GM06990 (cell line): Measurements from ENCODE around the gene BEX4.
A peak's percentile ranks its signal among the peaks of the same experiment; 100 is the strongest.

Source experiments
- DNase-seq: peaks from one replicate; pipeline ENCODE4 v3.0.0-alpha.2; 2011; ENCODE audit not compliant: insufficient read length; ENCODE audit errors: extremely low read depth
- H3K27me3 ChIP-seq: replicated peaks from 2 replicates; pipeline ENCODE4 v1.6.0; 2011; ENCODE audit warnings: low read length; ENCODE audit not compliant: control insufficient read depth, insufficient read depth
- H3K36me3 ChIP-seq: 2 replicates; pipeline ENCODE4 v1.5.1; 2011; ENCODE audit warnings: low read length; ENCODE audit not compliant: control insufficient read depth, insufficient read depth
- H3K4me3 ChIP-seq: replicated peaks from 2 replicates; pipeline ENCODE4 v1.5.1; 2011; ENCODE audit warnings: low read depth, mild to moderate bottlenecking, control low read depth, low read length
- CTCF ChIP-seq: IDR thresholded peaks from 2 replicates; pipeline ENCODE4 v1.5.1; 2011; ENCODE audit warnings: low read length, control low read depth, mild to moderate bottlenecking, inconsistent platforms; ENCODE audit not compliant: insufficient read depth, poor library complexity, severe bottlenecking

BEX4 gene

GRCh38 chrX:103250977-103251376, 36.1 kb downstream of the BEX4 start:
- no peaks in the 10 kb centered on the region for H3K27me3 ChIP-seq
- H3K4me3 ChIP-seq: no peak overlapping the region
- DNase-seq: no peak
- no peaks in the 10 kb centered on the region for H3K36me3 ChIP-seq
- TF ChIP-seq CTCF: no peak

- no peaks in the 10 kb centered on the region for H3K27me3 ChIP-seq
- no peak for DNase-seq
- H3K4me3 ChIP-seq: peak overlapping the region; percentile 72; the same call in 1 of the 2 replicates
- TF ChIP-seq CTCF: no peak
- H3K36me3 ChIP-seq: no peaks in the 10 kb centered on the region
Measured at GRCh38 chrX:103253608-103254007, 38.7 kb downstream of the BEX4 start.

- H3K27me3 ChIP-seq: no peaks in the 10 kb centered on the region
- TF ChIP-seq CTCF: no peak
- DNase-seq: peak; percentile 50
- H3K36me3 ChIP-seq: no peaks in the 10 kb centered on the region
- peak overlapping the region; percentile 72 for H3K4me3 ChIP-seq
Measured at GRCh38 chrX:103254171-103254824, 39.4 kb downstream of the BEX4 start.

- TF ChIP-seq CTCF: no peak
- Histone ChIP-seq H3K27me3 (no peaks in the 10 kb centered on the region), H3K36me3 (no peaks in the 10 kb centered on the region), H3K4me3 (peak within 1 kb of the TSS; percentile 72)
- DNase-seq: peak; percentile 34
Measured at GRCh38 chrX:103254921-103255493, 40.1 kb downstream of the BEX4 start, which contains the start of gene TCEAL8. Gene TCEAL8, minus strand, starts transcription at chrX:103255155. Its CDS starts 1,176 bp downstream, at chrX:103253979.

GRCh38 chrX:103256651-103257050, 41.7 kb downstream of the BEX4 start:
- H3K4me3 ChIP-seq: no peak overlapping the region
- TF ChIP-seq CTCF: no peak
- H3K27me3 ChIP-seq: no peaks in the 10 kb centered on the region
- no peak for DNase-seq
- no peaks in the 10 kb centered on the region for H3K36me3 ChIP-seq
